GM19372 (cell line): ENCODE data around the gene CXCL16.

Experiments used
- ATAC-seq: cut with Tn5 transposase; IDR thresholded peaks from one replicate; pipeline ENCODE4 v1.9.1; 2021; ENCODE audit warnings: mild to moderate bottlenecking, low read depth, moderate library complexity; ENCODE audit not compliant: unreplicated experiment

The CXCL16 gene

DNA sequence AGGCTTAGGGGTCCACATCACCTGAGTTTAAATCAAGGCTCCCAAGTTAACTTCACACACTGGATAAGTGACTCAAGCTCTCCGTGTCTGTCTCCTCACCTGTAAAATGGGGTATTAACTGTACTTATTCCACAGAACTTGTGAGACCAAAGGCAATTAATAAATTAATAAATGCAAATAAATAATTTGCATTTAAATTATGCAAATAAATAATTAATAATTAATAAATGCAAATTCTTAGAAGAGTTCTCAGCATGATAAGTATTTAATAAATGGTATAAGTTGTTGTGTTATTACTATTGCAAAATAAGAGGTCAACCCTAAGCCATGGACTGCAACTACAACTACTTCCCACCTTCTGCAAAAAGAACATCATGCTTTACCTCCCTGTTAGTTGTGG is 13.7 kb upstream of the CXCL16 start:
- ATAC-seq: no peak

DNA sequence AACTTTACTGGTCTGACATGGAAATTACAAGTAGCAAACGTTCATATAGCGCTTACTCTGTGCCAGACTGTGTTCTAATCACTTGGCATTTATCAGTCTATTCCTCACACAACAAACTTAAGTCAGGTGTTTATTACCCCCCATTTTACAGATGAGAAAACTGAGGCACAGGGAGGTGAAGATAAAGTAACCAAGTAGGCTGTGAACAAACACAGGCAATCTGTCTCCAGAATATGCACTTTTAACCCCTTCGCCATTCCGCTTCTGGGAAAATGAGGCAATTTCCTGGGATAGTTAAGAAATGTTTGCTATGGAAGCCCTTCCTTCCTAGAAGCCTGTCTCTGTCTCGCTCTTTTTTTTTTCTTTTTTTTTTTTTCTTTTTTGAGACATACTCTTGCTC is 12.2 kb upstream of the CXCL16 start:
- no peak for ATAC-seq

DNA sequence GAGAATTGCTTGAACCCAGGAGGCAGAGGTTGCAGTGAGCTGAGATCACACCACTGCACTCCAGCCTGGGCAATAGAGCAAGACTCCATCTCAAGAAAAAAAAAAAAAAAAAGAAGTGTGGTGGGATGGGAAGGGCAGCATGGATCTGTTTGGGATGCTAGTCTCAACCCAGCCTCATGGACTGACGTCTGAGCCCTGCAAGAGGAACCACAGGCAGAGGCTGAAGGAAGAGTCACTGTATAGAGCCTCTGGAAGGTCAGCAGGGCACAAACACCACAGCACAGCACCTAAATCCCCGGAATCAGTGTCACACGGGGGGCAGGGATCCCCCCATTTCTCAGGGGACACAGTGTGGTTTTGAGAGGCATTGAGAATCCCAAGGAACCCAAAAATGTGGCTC is 10.9 kb upstream of the CXCL16 start:
- no peak for ATAC-seq

DNA sequence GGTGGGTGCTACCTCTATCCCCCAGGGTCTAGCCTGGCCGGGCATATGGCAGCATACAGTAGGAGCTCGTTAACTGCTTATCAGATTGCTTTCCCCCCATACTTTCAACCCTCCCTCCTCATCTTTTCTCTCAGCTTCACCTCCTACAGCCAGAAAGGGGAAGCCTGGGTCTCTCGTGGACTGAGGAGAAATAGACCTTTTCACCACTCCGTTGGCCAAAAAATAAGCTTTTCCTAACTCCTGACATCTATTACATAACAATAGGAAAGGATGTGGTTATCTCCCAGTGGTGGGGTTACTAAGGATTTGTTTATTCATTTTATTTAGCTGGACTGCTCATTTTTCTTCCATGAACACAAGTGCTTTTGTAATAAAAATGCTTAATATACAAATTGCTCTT is 9.0 kb upstream of the CXCL16 start:
- ATAC-seq: no peak

DNA sequence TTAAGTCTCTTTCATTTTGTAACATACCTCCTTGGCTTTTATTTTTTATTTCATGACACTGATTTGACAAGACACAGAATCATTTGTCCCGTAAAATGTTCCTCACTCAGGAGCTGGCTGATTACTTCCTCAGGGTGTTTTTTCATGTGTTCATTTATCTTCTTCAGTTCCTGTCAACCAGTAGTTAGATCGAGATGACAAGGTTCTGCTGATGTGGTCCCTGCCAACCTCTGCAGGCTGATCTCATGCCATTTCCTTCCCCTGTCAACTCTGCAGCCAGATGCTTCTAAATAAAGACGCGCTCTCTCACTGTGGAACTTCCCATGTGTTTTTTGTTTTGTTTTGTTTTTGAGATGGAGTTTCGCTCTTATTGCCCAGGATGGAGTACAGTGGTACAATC is 8.1 kb upstream of the CXCL16 start:
- no peak for ATAC-seq

DNA sequence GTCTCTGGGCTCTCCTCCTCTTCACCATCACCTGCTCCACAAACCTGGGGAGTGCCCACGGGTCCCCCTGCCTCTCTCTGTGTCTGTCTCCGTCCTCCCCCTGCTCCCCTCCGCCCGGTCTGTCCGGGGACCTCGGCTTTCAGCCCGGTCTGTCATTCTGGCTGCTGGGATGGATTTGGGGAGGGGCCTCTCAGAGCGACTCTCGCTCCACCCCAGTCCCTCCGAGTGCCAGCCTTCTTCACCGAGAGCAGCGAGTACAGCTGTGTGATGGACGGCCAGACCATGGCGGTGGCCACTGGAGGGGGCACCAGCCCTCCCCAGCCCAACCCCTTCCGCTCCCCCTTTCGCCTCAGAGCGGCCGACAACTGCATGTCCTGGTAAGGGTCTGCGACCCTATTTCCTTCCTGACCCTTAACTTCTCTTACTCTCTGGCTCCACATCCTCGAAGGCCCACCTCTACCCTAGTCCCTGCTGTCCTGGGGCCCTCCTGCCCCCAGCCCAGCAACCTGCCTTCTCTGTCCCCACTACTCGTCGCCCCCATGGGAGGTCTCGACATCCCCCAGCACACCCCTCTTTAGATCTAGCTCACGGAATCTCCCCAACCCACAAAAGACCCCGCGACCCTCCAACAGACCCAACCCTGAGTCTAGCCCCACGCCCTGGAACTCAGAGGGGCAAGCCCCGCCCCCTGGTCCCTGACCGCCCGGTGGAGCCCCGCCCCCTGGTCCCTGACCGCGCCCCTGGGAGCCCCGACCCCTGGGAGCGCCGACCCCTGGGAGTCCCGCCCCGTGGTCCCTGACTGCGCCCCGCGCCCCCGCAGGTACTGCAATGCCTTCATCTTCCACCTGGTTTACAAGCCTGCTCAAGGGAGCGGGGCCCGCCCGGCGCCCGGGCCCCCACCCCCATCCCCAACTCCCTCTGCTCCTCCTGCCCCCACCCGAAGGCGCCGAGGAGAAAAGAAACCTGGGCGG is 5.6 kb upstream of the CXCL16 start:
- no peak for ATAC-seq

DNA sequence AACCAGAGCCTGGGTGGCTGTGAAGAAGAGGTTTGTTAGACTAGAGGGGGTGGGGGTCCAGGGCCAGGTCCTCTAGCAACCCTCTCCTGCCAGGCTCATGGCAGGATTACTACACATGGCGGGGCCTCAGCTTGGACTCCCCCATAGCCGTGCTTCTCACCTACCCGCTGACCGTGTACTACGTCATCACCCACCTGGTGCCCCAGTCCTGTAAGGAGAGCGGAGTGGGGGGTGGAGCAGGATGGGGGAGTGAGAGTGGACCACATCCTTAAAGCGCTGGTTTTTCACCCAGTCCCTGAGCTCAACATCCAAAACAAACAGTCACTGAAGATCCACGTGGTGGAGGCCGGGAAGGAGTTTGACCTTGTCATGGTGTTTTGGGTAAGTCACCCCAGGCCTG is 4.2 kb upstream of the CXCL16 start:
- ATAC-seq: no peak

DNA sequence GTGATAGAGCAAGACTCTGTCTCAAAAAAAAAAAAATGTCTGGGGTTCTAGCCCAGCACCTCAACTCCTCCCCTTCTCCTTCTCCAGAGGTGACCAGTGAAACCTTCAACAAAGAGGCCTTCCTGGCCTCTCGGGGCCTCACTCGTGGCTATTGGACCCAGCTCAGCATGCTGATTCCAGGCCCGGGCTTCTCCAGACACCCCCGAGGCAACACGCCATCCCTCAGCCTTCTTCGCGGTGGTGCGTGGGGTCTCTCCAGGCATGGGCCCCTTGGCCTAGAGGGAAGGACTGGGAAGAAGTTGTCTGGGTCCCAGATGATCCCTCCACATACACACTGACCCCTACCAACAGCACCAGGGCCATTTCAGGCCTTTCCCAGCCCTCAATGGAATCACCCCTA is 3.5 kb upstream of the CXCL16 start:
- no peak for ATAC-seq

DNA sequence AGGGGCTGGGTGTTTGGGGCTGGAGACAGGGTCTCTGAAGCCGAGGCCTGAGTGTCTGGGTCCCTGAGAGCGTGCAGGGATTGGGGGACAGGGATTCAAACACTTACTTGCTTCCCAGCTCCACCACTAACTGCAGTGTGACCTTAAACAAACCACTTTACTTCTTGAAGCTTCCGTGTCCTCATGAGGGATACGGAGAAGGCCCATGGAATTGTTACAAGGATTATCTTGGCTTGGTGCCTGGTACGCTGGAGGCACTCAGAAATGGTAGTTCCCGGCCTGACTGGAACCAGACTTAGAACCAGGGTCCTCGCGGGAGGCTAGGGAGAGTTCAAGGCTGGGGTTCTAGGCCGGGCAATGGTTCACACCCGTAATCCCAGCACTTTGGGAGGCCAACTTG is 2.9 kb upstream of the CXCL16 start:
- ATAC-seq: no peak

DNA sequence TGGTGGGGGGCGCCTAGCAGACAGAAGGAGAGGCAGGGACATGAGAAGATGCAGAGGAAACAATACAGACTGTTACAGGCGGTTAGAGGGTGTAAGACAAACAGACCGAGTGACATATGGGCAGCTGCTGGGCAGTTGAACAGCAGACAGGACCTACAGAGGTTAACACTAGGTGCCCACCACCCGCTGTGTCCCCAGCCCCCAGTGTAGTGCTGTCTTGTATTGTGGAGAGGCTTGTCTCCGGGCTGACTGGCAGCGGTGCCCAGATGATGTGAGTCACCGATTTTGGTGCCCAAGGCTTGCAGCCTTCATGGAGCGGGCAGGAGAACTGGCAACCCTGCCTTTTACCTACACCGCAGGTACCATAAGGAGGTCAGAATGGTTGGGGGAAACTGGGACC is 2.4 kb upstream of the CXCL16 start:
- no peak for ATAC-seq

DNA sequence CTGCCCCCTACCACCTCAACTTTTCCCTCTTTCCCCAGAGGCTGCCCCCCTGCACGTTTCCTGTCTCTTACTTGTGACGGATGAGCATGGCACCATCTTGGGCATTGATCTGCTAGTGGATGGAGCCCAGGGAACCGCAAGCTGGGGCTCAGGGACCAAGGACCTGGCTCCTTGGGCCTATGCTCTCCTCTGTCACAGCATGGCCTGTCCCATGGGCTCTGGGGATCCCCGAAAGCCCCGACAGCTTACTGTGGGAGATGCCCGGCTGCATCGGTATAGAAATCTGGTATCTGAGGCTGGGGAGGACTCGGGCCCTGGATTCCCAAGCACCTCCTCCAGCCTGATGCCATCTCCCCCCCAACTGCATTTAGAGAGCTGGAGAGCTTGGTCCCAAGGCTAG is 1.8 kb upstream of the CXCL16 start:
- ATAC-seq: no peak

DNA sequence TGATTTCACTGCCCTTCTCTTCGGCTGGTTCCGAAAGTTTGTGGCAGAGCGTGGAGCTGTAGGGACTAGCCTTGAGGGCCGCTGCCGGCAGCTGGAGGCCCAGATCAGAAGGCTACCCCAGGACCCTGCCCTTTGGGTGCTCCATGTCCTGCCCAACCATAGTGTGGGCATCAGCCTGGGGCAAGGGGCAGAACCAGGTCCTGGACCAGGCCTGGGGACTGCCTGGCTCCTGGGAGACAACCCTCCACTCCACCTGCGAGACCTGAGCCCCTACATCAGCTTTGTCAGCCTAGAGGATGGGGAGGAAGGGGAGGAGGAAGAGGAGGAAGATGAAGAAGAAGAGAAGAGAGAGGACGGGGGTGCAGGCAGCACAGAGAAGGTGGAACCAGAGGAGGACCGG is 856 bp upstream of the CXCL16 start:
- ATAC-seq: no peak

DNA sequence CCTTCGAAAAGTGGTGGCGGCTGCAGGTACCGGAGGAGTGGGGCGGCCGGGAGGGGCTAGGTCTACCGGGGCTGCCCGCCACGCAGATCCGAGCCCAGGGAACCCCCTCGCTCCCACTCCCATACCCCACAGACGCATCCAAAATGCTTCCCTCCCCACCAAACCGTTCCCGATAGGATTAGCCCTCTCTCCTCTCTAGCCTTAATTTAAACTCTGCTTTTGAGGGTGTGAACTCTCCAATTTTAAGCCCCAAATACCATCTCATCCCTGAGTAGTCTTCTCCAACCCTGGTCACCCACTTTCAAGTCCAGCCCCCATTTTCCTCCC is 260 bp upstream of the CXCL16 start:
- ATAC-seq: no peak

DNA sequence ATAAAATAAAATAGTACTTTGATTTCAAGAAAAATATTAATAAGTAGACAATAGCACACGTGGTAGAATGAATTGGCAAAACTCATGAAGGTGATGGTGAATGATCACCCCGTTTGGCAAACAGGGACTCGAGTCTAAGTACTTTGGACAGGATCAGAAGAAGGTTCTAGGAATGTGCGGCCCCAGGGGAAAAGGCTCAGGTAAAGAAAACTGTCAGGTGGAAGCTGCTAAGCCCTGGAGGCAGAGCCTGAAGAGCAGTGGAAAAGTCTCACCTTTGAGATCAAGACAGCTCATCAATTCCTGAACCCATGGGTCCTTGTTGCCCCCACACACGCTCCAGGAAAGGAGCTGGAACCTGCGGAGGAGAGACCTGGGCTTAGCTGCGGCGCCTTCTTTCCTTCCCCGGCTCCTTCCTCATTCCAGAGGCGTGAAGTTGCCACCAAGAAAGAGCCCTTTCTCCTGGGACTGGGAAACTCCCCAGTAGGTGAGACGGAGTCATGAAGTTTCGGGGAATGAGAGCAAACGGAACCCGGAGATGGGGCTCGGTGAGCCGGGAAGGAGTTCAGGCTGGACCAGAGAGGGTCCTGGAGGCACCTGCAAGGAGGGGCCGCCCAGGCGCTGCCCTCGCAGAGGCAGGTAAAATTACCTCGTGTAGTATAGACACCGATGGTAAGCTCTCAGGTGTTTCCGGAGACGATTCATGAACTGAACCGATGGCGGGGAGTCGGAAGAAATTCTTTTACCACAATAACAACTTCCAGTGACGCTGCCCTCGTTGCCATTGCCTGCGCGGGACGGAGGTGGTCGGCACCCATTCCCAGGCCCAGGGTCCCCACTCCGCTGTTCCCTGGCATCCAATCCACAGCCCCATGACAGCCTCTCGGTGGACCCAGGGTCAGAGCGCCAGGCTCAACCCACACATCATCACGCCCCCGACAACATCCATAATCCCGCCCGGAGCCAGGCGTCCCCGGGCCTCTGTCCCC is 1.3 kb downstream of the CXCL16 start:
- ATAC-seq: no peak

DNA sequence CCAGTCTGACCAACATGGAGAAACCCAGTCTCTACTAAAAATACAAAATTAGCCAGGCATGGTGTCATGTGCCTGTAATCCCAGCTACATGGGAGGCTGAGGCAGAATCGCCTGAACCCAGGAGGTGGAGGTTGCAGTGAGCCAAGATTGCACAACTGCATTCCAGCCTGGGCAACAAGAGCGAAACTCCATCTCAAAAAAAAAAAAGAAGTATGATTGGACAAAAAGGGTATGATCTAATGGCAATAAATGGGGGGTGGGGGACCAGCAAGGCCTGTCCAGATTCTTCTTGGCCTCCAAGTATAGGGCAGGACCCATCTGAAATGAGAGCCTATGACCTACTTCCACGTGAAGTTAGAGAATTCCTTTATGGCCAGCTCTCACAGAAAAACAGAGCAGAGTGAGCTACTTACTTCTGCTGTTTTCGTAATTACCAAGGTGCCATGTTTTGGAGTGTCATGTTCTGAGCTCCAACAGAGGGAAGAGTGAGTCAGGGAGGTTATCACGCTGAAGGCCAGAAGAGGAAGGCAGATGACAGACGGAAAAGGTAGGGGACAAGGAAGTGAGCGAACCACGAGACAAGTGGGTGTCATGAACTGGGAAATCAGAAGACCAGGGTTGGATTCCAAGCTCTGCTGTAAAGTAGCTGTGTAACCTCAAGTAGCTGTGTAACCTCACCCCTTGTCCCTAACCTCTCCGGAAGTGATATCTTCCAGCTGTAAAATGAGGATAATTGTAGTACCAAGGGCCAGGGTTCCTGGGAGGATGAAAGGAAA is 3.7 kb downstream of the CXCL16 start:
- no peak for ATAC-seq

DNA sequence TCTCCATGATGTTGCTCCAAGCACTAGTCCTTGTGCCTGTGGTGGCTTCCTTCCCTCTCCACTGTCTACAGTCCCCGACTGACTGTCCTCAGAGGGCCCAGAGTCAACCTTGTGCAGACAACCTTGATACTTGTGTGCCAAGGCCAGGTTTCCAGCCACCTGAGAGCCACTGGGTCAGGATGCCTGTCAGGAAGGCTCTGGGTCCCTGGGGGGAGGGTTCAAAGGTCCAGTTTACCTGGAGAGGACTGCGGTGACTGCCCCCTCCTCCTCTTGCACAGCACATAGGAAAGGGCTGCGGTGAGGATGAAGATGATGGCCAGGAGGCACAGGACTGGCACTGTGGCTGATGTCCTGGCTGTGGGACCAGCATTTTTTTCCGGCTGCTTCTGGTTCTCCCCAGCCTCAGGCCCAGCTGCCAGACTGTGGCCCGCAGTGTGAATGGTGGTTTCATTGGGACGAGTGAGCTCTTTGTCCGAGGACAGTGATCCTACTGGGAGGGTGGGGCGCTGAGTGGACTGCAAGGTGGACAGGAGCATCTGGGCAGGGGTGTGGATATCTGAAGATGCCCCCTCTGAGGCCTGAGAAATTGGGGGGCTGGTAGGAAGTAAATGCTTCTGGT is 4.8 kb downstream of the CXCL16 start:
- no peak for ATAC-seq

DNA sequence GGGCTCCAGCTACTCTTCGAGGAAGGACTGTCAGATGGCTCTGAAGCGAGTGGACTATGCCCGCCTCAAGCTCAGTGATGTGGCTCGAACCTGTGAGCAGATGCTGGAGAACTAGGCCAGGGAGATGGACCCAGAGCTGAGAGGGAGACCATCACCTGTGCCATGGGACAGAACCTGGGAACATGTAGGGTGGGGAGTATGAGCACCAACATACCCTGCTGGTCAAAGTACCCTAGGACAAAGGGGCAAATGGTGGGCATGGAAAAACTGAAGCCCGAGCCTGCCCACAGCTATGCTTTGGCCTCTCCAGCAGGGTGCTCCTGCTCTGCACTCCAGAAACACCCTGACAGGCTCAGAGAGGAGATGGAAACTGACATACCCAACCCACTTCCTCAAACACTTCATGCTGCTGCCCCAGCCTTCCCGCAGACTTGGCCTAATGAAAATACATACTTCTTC is 6.6 kb downstream of the CXCL16 start:
- no peak for ATAC-seq

DNA sequence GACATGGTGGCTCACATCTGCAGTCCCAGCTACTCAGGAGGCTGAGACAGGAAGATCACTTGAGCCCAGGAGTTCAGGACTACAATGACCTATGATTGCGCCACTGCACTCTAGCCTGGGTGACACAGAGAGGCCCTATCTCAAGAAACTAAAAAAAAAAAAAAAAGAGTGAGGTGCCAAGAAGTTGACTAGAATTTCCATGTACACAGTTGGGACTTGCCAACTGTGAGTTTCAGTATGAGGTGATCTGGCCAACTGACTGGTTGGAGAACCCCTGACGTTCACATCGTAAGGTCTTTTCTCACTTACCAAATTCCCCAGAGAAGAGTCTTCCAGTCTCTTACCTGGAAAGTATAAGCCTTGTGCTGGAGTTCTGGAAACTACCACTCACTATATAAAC is 11.6 kb downstream of the CXCL16 start:
- ATAC-seq: no peak

DNA sequence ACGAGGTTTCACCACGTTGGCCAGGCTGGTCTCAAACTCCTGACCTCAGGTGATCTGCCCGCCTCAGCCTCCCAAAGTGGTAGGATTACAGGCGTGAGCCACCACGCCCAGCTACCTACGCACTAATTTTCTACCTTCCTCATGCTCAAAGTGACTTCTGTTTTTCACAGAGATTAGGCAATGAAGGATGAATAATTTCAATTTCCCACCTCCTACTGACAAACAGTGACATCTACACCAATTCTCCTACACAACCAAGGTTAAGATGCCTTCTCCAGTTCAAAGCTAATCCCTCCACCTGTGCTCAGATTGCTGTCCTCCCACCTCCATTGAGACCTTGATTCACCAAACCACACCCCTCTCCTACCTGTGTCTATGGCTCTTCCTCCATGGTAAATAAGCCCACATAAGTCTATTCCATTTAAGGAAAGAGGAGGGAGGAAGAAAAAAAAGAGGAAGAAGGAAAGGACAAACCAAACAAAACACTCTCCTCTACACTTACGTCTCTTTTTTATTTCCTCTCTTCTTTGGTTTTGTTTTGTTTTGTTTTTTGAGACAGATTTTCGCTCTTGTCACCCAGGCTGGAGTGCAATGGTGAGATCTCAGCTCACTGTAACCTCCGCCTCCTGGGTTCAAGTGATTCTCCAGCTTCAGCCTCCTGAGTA is 13.9 kb downstream of the CXCL16 start:
- ATAC-seq: no peak

DNA sequence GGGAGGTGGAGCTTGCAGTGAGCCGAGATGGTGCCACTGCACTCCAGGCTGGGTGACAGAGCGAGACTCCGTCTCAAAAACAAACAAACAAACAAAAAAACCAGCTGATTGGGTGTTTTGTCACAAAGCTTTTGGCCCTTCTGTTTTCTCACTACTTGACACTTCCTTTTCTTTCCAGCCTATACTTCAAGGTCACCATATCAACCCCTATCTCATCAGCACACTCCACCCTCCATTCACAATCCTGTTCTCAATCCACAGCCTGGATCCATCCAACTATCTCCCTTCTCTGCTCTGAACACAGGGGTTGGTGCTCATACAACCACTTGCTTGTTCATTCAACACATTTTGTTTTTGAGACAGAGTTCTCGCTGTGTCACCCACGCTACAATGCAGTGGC is 15.1 kb downstream of the CXCL16 start:
- ATAC-seq: no peak
